IMR-90 (cell line): Measurements from ENCODE around the gene TBX15. TPM values are rescaled to one million over a fixed set of nuclear protein-coding genes. Genes with fewer than 3 reads are reported as not detected.

Experiments used
- ATAC-seq: fragments of 200-7000 bp; cut with Tn5 transposase; 2 replicates; pipeline ENCODE4 v1.9.1; 2020; ENCODE audit warnings: low read depth, mild to moderate bottlenecking, moderate library complexity
- BruUV-seq: library from RNA; stranded (reverse); fragments of 400-500 nt; replicated peaks from 2 replicates; lab custom pipeline; 2021; lab: Mats Ljungman, UMichigan
- CTCF ChIA-PET: fragments of 300-600 bp; formaldehyde crosslinking; extraction: SDS; loops from one replicate; lab custom pipeline; 2021; ENCODE audit warnings: antibody characterized with exemption; lab: Yijun Ruan, JAX
- POLR2A ChIA-PET: fragments of 300-600 bp; sonication (Branson Sonifier 250); formaldehyde crosslinking; loops from one replicate; lab custom pipeline; 2022; ENCODE audit warnings: antibody characterized with exemption; ENCODE audit not compliant: unreplicated experiment; lab: Charles Lee
- DNase-seq: peaks from one replicate; pipeline ENCODE4 v3.0.0; 2013
- H2AFZ ChIP-seq: replicated peaks from 2 replicates; pipeline ENCODE3; 2013; ENCODE audit warnings: low read length, mild to moderate bottlenecking; ENCODE audit not compliant: poor library complexity
- H2AK5ac ChIP-seq: 2 replicates; pipeline ENCODE4 v1.6.1; 2013; ENCODE audit warnings: low read depth, low read length, inconsistent platforms
- H2AK9ac ChIP-seq: replicated peaks from 2 replicates; pipeline ENCODE3; 2013; ENCODE audit warnings: mild to moderate bottlenecking, low read depth, low read length, moderate library complexity; ENCODE audit not compliant: poor library complexity
- H2BK120ac ChIP-seq: 2 replicates; pipeline ENCODE4 v1.6.1; 2013; ENCODE audit warnings: low read depth, low read length, inconsistent platforms
- H2BK15ac ChIP-seq: 3 replicates; pipeline ENCODE4 v1.6.1; 2013; ENCODE audit warnings: low read depth, low read length, inconsistent platforms
- H2BK20ac ChIP-seq: 2 replicates; pipeline ENCODE4 v1.6.1; 2013; ENCODE audit warnings: low read depth, mild to moderate bottlenecking, inconsistent platforms, low read length, moderate library complexity
- H2BK5ac ChIP-seq: 2 replicates; pipeline ENCODE4 v1.6.1; 2013; ENCODE audit warnings: mild to moderate bottlenecking, low read depth, low read length, inconsistent platforms; ENCODE audit not compliant: poor library complexity, severe bottlenecking
- H3K14ac ChIP-seq: replicated peaks from 2 replicates; pipeline ENCODE4 v1.6.1; 2013; ENCODE audit warnings: low read depth, low read length, inconsistent platforms
- H3K18ac ChIP-seq: 2 replicates; pipeline ENCODE4 v1.6.1; 2013; ENCODE audit warnings: low read depth, low read length, control low read depth
- H3K23ac ChIP-seq: 2 replicates; pipeline ENCODE4 v1.6.1; 2013; ENCODE audit warnings: low read depth, low read length, inconsistent platforms
- H3K27ac ChIP-seq: 2 replicates; pipeline ENCODE4 v1.5.1; 2013; ENCODE audit warnings: mild to moderate bottlenecking, control low read depth, low read length; ENCODE audit not compliant: insufficient read depth
- H3K27me3 ChIP-seq: 2 replicates; pipeline ENCODE4 v1.6.1; 2013; ENCODE audit warnings: low read length; ENCODE audit not compliant: control insufficient read depth, insufficient read depth
- H3K36me3 ChIP-seq: 2 replicates; pipeline ENCODE4 v1.6.1; 2013; ENCODE audit warnings: low read length, mixed read lengths; ENCODE audit not compliant: control insufficient read depth, insufficient read depth
- H3K4ac ChIP-seq: 2 replicates; pipeline ENCODE4 v1.6.1; 2013; ENCODE audit warnings: low read depth, low read length, inconsistent platforms
- H3K4me1 ChIP-seq: 2 replicates; pipeline ENCODE4 v1.6.1; 2013; ENCODE audit warnings: low read length, mixed read lengths; ENCODE audit not compliant: control insufficient read depth, insufficient read depth
- H3K4me2 ChIP-seq: 2 replicates; pipeline ENCODE4 v1.6.1; 2013; ENCODE audit warnings: low read depth, mild to moderate bottlenecking, control low read depth, low read length, moderate library complexity
- H3K4me3 ChIP-seq: 2 replicates; pipeline ENCODE4 v1.5.1; 2013; ENCODE audit warnings: low read depth, mild to moderate bottlenecking, control low read depth, low read length, moderate library complexity; ENCODE audit not compliant: insufficient read depth
- H3K56ac ChIP-seq: 2 replicates; pipeline ENCODE4 v1.6.1; 2013; ENCODE audit warnings: low read length, inconsistent platforms; ENCODE audit not compliant: insufficient read depth; ENCODE audit errors: extremely low read depth
- H3K79me1 ChIP-seq, 2 experiments: 2 replicates each; pipeline ENCODE4 v1.6.1; 2013; ENCODE audit warnings: low read length in 2 of 2, inconsistent platforms in 1 of 2, low read depth in 1 of 2
- H3K9ac ChIP-seq: 2 replicates; pipeline ENCODE4 v1.6.1; 2013; ENCODE audit warnings: low read depth, low read length, control low read depth
- H3K9me1 ChIP-seq: 2 replicates; pipeline ENCODE4 v1.6.1; 2013; ENCODE audit warnings: low read length, inconsistent platforms; ENCODE audit not compliant: insufficient read depth
- H3K9me3 ChIP-seq: 2 replicates; pipeline ENCODE4 v1.6.1; 2013; ENCODE audit warnings: low read length; ENCODE audit not compliant: control insufficient read depth, insufficient read depth
- H4K20me1 ChIP-seq: 2 replicates; pipeline ENCODE4 v1.6.1; 2013; ENCODE audit warnings: low read length, inconsistent platforms; ENCODE audit not compliant: insufficient read depth
- H4K5ac ChIP-seq: 2 replicates; pipeline ENCODE4 v1.6.1; 2013; ENCODE audit warnings: mild to moderate bottlenecking, low read depth, low read length, control low read depth
- H4K8ac ChIP-seq, 2 experiments: 2 replicates each; pipeline ENCODE4 v1.6.1; 2013; ENCODE audit warnings: low read depth in 2 of 2, low read length in 2 of 2, control low read depth in 1 of 2, inconsistent platforms in 1 of 2
- H4K91ac ChIP-seq: 2 replicates; pipeline ENCODE4 v1.6.1; 2013; ENCODE audit warnings: low read depth, low read length, inconsistent platforms; ENCODE audit not compliant: insufficient read depth
- BHLHE40 ChIP-seq: fragments of 150-350 bp; IDR thresholded peaks from 2 replicates; pipeline ENCODE4 v1.6.1; 2016; ENCODE audit warnings: mild to moderate bottlenecking, low read depth, low read length
- CEBPB ChIP-seq: IDR thresholded peaks from 2 replicates; pipeline ENCODE4 v1.6.1; 2012; ENCODE audit warnings: low read depth, low read length, improper control_type of control experiment
- FOS ChIP-seq: fragments of 150-350 bp; IDR thresholded peaks from 2 replicates; pipeline ENCODE4 v1.6.1; 2016; ENCODE audit warnings: low read depth, low read length
- MAZ ChIP-seq: IDR thresholded peaks from 2 replicates; pipeline ENCODE4 v1.6.1; 2012; ENCODE audit warnings: low read depth, mild to moderate bottlenecking, low read length, improper control_type of control experiment, moderate library complexity, borderline replicate concordance
- MXI1 ChIP-seq: IDR thresholded peaks from 2 replicates; pipeline ENCODE4 v1.6.1; 2012; ENCODE audit warnings: low read depth, mild to moderate bottlenecking, low read length, moderate library complexity, borderline replicate concordance
- NFE2L2 ChIP-seq: fragments of 150-350 bp; IDR thresholded peaks from 2 replicates; pipeline ENCODE4 v1.6.1; 2016; ENCODE audit warnings: low read depth, mild to moderate bottlenecking, low read length
- POLR2A ChIP-seq: IDR thresholded peaks from 2 replicates; pipeline ENCODE4 v1.6.1; 2012; ENCODE audit warnings: mild to moderate bottlenecking, low read depth, low read length
- RFX5 ChIP-seq: IDR thresholded peaks from 2 replicates; pipeline ENCODE4 v1.8.0; 2012; ENCODE audit warnings: low read depth, mild to moderate bottlenecking, low read length, moderate library complexity
- WGBS, 2 experiments: methylation state at CpG; one replicate each; pipeline versions ENCODE4 v1.1.5 to v1.1.7; 2013; ENCODE audit warnings: missing lambda C conversion rate in 2 of 2; ENCODE audit not compliant: insufficient read length in 1 of 2; ENCODE audit errors: extremely low coverage in 2 of 2; 5-methylcytosine and 5-hydroxymethylcytosine counted together
- dilution Hi-C: fragments of 300-500 bp; cut with HindIII; formaldehyde crosslinking; loops from one replicate; pipeline ENCODE4 v1.14.3; 2018; ENCODE audit warnings: low sequenced_read_pairs; ENCODE audit not compliant: unreplicated experiment
- in situ Hi-C: fragments of 300-500 bp; cut with MboI; formaldehyde crosslinking; loops from 3 replicates; pipeline ENCODE4 v1.14.3; 2019; ENCODE audit warnings: low sequenced_read_pairs, inconsistent platforms, mixed read lengths
- intact Hi-C: fragments of 100-400 bp; cut with micrococcal nuclease; formaldehyde crosslinking; loops from 2 replicates; pipeline ENCODE4 v1.10.0; 2022
- polyA plus RNA-seq, 3 experiments: library from polyadenylated mRNA; depleted of rRNA; stranded (reverse); fragments of >200 nt; gene quantifications; 2 replicates each; pipeline ENCODE4 v1.2.3, GENCODE V29; 2012; ENCODE audit warnings: low replicate concordance in 1 of 3
- total RNA-seq: library from RNA; depleted of rRNA; stranded (reverse); fragments of >200 nt; gene quantifications from 2 replicates; pipeline ENCODE4 v1.2.3, GENCODE V29; 2012

TBX15 gene
- total and polyA plus RNA-seq, 2 of the 4 experiments (the other 2 are of a cell fraction) = not detected

DNA sequence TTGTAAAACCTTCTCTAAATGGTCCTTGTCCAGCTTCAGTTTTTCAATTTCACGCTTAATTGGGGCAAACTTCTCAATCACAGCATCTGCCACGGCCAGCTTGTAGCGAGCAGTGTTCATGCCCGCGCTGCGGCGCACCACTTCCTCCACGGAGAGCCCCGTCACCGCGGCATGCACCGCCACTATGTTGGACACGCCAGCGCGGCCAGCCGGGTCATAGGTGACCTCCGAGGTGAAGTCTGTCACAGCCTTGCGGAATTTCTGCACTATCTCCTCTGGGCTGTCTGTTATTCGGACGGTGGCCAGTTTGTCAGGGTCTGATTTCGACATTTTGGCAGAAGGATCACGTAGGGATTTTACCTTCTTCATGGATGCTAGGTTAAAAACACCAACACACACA, 44.8 kb upstream of the TBX15 start:
- Histone ChIP-seq H3K18ac (no peak overlapping the region), H2BK5ac (no peak overlapping the region), H2AFZ (no peak overlapping the region), H2BK120ac (no peak overlapping the region), H3K4ac (no peak overlapping the region), H3K27me3 (no peaks in the 10 kb centered on the region), H3K14ac (no peak overlapping the region), H4K91ac (no peak overlapping the region), H4K20me1 (no peaks in the 10 kb centered on the region), H3K9ac (no peak overlapping the region), H3K36me3 (peaks cover 3% of the 10 kb centered on the region; the same call in 1 of the 2 replicates), H3K9me3 (no peaks in the 10 kb centered on the region), H4K5ac (no peak overlapping the region), H2BK20ac (no peak overlapping the region), H3K56ac (no peak overlapping the region), H2AK9ac (no peak overlapping the region), H3K4me2 (no peak overlapping the region), H3K4me1 (no peaks in the 10 kb centered on the region), H3K4me3 (no peak overlapping the region), H2AK5ac (no peak overlapping the region), H3K27ac (no peak overlapping the region), H3K23ac (no peak overlapping the region), H3K79me1 (no peaks in the 10 kb centered on the region), H2BK15ac (no peak overlapping the region), H4K8ac (no peak overlapping the region), H3K9me1 (no peaks in the 10 kb centered on the region)
- no peak for TF ChIP-seq MXI1
- no peak for TF ChIP-seq CEBPB
- TF ChIP-seq POLR2A = no peak
- TF ChIP-seq FOS = no peak
- no peak for TF ChIP-seq NFE2L2
- no peak for TF ChIP-seq MAZ
- TF ChIP-seq BHLHE40 = no peak
- no peak for TF ChIP-seq RFX5
- CTCF ChIA-PET = no interaction called here
- POLR2A ChIA-PET = no interaction called here
- intact Hi-C loops (no loop called here), dilution Hi-C loops (no loop called here), in situ Hi-C loops (no loop called here)
- WGBS, 2 experiments = 97% methylated on average over 17 of the region's 22 CpGs; no CpG with 5 or more reads in 1 of the 2 experiments
- no TSS peak for BruUV-seq
- no peak for DNase-seq
- no peak for ATAC-seq
